Osteocyte (in vitro differentiated cells): Measurements from ENCODE around the gene MTA3. TPM values are rescaled to one million over a fixed set of nuclear protein-coding genes. Genes with fewer than 3 reads are reported as not detected.

Source experiments
- DNase-seq: peaks from one replicate; pipeline ENCODE4 v3.0.0; 2021; ENCODE audit warnings: mixed read lengths; ENCODE audit not compliant: unreplicated experiment; ENCODE audit errors: extremely low spot score
- H3K27ac Mint-ChIP-seq: one replicate; pipeline ENCODE4 v1.8.0; 2021; ENCODE audit warnings: mild to moderate bottlenecking, mixed read lengths; ENCODE audit not compliant: unreplicated experiment
- H3K27me3 Mint-ChIP-seq: one replicate; pipeline ENCODE4 v1.8.0; 2021; ENCODE audit warnings: mixed read lengths; ENCODE audit not compliant: unreplicated experiment
- H3K36me3 Mint-ChIP-seq: one replicate; pipeline ENCODE4 v1.8.0; 2021; ENCODE audit warnings: mixed read lengths; ENCODE audit not compliant: unreplicated experiment
- H3K4me1 Mint-ChIP-seq: one replicate; pipeline ENCODE4 v1.8.0; 2021; ENCODE audit warnings: mixed read lengths; ENCODE audit not compliant: unreplicated experiment
- H3K4me3 Mint-ChIP-seq: one replicate; pipeline ENCODE4 v1.8.0; 2021; ENCODE audit warnings: mild to moderate bottlenecking, moderate library complexity, mixed read lengths; ENCODE audit not compliant: unreplicated experiment
- H3K9me3 Mint-ChIP-seq: one replicate; pipeline ENCODE4 v1.8.0; 2021; ENCODE audit warnings: mixed read lengths; ENCODE audit not compliant: unreplicated experiment
- total RNA-seq: library from RNA; stranded (reverse); gene quantifications from 2 replicates; pipeline ENCODE4 v1.2.1, GENCODE V29; 2021
- TF ChIP-seq, protein P1 (sequence below): fragments of 200-600 bp; sonication (generic); IDR thresholded peaks from 2 replicates; pipeline ENCODE4 v1.5.0; 2021; ENCODE audit warnings: antibody characterized with exemption, mild to moderate bottlenecking, moderate library complexity

MTA3 gene
- total RNA-seq, 1 donor from 2014 or later = 49.2 TPM

DNA sequence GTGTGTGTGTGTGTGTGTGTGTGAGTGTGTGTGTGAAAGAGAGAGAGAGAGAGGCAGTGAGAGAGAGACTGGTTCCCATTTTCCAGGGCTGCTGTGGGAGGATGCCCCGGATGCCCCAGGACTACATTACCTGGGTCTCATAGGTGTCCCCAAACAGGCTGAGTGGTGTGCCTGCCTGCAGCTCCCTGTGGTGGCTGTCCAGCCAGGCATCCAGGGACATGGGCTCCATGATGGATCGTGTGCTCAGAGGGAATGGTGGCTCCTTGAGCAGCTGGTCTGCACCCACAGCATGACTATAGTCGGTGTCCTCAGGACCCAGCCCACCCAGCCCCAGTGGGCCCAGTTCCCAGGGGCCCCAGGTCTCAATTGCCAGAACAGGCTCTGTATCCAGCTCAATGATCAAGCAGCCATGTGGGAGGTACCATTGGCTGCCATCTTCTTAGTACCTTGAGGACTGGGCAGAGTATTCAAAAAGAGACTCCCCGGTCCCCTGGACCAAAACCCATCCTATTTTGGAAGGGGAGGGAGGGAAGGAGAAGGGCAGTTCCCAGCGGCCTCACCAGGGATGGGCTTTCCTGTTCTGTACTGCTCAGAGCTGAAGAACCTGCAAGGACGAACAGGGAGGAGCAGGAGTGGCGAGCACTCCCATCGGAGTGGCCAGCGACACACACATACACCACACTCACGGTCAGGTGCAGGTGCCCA is 201.3 kb downstream of the MTA3 start:
- Mint-ChIP-seq H3K27ac (no peak overlapping the region), H3K36me3 (no peaks in the 10 kb centered on the region), H3K27me3 (no peaks in the 10 kb centered on the region), H3K4me3 (no peak overlapping the region), H3K9me3 (no peaks in the 10 kb centered on the region), H3K4me1 (no peaks in the 10 kb centered on the region)
- DNase-seq = no peak
- TF ChIP-seq, protein P1, sequence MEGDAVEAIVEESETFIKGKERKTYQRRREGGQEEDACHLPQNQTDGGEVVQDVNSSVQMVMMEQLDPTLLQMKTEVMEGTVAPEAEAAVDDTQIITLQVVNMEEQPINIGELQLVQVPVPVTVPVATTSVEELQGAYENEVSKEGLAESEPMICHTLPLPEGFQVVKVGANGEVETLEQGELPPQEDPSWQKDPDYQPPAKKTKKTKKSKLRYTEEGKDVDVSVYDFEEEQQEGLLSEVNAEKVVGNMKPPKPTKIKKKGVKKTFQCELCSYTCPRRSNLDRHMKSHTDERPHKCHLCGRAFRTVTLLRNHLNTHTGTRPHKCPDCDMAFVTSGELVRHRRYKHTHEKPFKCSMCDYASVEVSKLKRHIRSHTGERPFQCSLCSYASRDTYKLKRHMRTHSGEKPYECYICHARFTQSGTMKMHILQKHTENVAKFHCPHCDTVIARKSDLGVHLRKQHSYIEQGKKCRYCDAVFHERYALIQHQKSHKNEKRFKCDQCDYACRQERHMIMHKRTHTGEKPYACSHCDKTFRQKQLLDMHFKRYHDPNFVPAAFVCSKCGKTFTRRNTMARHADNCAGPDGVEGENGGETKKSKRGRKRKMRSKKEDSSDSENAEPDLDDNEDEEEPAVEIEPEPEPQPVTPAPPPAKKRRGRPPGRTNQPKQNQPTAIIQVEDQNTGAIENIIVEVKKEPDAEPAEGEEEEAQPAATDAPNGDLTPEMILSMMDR = no peak

DNA sequence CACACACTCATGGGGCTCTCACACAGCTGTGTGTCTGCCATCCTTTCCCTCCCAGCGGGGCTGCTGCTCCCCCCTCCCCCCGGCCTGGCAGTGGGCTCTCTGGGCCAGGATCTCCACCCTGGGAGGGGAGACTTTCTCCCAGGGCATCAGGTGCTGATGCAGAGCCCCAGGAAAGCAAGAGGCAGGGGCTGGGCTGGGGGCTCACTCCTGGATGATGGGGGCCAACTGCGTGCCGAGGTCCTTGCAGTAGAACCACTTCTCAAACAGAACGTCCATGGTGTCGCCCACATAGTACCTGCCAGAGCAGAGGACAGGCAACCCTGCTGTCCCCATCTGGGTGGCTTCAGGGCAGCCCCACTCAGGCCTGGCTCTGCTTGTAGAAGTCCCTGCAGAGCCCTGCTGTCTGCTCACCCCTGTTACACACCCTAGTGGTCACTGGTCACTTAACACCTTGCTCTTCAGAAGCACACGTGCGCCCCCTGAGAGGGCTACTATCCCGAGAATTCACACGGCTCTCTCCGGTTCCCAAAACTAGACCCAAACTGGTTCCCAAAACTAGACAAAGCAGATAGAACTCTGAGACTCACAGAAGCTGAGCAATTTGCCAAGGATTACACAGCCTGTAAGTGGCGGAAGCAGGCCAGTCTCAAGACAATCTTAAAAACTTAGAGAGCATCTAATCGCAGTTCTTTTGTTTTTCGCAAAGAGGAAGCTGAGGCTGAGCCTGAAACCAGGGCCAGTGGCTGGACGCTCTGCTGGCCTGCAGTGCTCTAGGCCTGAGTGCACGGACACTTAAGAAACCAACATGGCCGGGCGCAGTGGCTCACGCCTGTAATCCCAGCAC is 202.1 kb downstream of the MTA3 start:
- no peak for DNase-seq
- Mint-ChIP-seq H3K4me3 (no peak overlapping the region), H3K4me1 (no peaks in the 10 kb centered on the region), H3K27ac (no peak overlapping the region), H3K27me3 (no peaks in the 10 kb centered on the region), H3K9me3 (no peaks in the 10 kb centered on the region), H3K36me3 (no peaks in the 10 kb centered on the region)
- TF ChIP-seq, protein P1 = peak; percentile 46

DNA sequence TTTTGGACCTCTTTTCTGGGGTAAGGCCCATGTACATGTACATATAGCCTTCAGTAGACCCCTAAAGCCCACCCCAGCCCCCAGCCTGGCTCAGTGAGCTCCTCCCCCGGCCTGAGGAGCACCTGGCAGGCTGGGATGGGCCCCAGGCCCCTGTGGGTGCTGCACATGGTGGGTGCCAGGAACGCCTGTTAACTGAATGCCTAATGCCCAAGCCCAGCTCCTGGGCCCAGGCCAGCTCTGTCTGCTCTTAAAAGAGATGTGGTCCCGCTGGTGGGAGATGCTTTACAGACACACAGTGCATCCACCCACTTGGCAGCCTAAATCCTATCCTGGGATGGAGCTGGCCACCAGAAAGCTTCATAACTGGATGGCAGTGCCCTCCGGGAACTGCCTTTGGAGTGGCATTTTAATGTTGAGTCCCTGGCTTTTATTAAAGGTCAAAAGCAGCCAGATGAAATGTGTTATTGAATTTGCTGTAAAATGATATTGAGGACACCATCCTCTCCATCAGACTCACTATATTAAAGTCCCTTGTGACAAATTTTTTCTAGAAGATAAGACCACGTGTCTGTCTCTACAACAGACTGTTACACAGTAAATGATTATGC is 203.2 kb downstream of the MTA3 start:
- Mint-ChIP-seq H3K27ac (no peak overlapping the region), H3K9me3 (no peaks in the 10 kb centered on the region), H3K4me1 (no peaks in the 10 kb centered on the region), H3K4me3 (no peak overlapping the region), H3K27me3 (no peaks in the 10 kb centered on the region), H3K36me3 (no peaks in the 10 kb centered on the region)
- peak; percentile 80 for DNase-seq
- TF ChIP-seq, protein P1 = no peak

DNA sequence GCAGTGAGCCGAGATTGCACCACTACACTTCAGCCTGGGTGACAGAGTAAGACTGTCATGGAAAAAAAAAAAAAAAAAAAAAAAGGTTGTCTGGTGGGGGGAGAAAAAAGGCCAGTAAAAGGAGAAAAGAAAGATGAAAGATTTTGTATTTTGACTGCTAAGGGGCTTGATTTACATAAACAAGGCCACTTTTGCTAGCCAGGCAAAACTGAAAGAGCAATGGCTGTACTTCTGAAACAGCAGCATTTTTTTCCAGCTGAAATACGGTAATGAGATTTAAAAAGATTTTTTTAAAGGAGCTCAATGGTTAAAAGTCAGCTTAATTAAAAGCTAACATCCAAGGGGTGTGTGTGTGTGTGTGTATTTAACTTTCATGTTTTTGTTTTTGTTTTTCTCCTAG is 206.8 kb downstream of the MTA3 start:
- no peak overlapping the region for H3K27ac Mint-ChIP-seq
- H3K4me1 Mint-ChIP-seq = no peaks in the 10 kb centered on the region
- peaks cover 2% of the 10 kb centered on the region for H3K36me3 Mint-ChIP-seq
- no peak for DNase-seq
- H3K27me3 Mint-ChIP-seq = no peaks in the 10 kb centered on the region
- no peaks in the 10 kb centered on the region for H3K9me3 Mint-ChIP-seq
- no peak overlapping the region for H3K4me3 Mint-ChIP-seq
- TF ChIP-seq, protein P1 = no peak

DNA sequence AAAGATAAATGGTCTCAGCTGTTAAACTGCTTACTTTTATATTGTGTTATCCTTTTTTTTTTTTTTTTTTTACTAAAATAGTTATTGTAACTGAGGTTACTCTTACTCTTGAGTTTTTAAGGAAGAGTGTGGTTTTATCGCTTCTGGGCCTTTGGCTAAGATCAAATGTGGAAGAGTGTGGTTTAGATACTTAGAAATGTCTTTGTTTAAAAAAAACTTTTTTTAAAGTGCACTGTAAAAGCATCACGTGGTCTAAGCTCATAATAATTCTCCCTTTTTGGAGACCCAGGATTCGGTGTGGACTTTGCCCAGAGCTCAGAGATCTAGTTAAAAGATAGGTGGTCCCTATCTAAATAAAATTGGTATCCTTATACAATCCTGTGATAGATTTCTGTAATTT is 207.4 kb downstream of the MTA3 start:
- H3K27me3 Mint-ChIP-seq = no peaks in the 10 kb centered on the region
- no peak for DNase-seq
- H3K27ac Mint-ChIP-seq = no peak overlapping the region
- no peak overlapping the region for H3K4me3 Mint-ChIP-seq
- TF ChIP-seq, protein P1 = no peak
- H3K4me1 Mint-ChIP-seq = no peaks in the 10 kb centered on the region
- no peaks in the 10 kb centered on the region for H3K9me3 Mint-ChIP-seq
- peaks cover 2% of the 10 kb centered on the region for H3K36me3 Mint-ChIP-seq
